Fibroblast of mammary gland (primary cell): Measurements from ENCODE around the gene PHLDB1.
A peak's percentile ranks its signal among the peaks of the same experiment; 100 is the strongest.
"Not testable (repeated sequence)": the region's sequence is repeated elsewhere in the genome, so short reads cannot be mapped to it uniquely, and the experiment has no call there.

Experiments used
- DNase-seq: peaks from one replicate; pipeline ENCODE4 v3.0.0-alpha.2; 2010; ENCODE audit warnings: low read depth
- H3K4me3 ChIP-seq: 2 replicates; pipeline ENCODE4 v1.5.1; 2011; ENCODE audit warnings: low read depth, mild to moderate bottlenecking, low read length, moderate library complexity; ENCODE audit not compliant: control insufficient read depth
- TF ChIP-seq, protein P1 (sequence below): conservative IDR thresholded peaks from 2 replicates; pipeline ENCODE4 v1.5.1; 2011; ENCODE audit warnings: low read depth, low read length, inconsistent platforms; ENCODE audit not compliant: control insufficient read depth, insufficient read depth

PHLDB1 gene

DNA sequence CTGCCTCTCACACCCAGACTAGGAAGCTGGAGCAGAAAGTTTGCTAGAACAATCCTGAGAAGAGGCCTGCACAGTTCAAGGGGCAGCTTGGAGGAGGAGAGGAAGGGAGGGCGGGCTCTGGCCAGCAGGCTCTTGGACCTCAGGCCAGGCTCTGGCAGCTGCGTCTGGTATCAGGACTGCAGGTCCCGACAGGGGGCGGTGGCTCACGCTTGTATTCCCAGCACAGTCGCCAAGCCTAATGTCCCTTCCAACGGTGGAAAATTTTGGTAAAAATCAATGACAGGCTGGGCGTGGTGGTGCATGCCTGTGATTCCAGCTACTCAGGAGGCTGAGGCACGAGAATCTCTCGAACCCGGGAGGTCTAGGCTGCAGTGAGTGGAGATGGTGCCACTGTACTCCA, 71.5 kb downstream of the PHLDB1 start:
- H3K4me3 ChIP-seq, DNase-seq: not testable (repeated sequence)
- TF ChIP-seq, protein P1, sequence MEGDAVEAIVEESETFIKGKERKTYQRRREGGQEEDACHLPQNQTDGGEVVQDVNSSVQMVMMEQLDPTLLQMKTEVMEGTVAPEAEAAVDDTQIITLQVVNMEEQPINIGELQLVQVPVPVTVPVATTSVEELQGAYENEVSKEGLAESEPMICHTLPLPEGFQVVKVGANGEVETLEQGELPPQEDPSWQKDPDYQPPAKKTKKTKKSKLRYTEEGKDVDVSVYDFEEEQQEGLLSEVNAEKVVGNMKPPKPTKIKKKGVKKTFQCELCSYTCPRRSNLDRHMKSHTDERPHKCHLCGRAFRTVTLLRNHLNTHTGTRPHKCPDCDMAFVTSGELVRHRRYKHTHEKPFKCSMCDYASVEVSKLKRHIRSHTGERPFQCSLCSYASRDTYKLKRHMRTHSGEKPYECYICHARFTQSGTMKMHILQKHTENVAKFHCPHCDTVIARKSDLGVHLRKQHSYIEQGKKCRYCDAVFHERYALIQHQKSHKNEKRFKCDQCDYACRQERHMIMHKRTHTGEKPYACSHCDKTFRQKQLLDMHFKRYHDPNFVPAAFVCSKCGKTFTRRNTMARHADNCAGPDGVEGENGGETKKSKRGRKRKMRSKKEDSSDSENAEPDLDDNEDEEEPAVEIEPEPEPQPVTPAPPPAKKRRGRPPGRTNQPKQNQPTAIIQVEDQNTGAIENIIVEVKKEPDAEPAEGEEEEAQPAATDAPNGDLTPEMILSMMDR, result peak; percentile 38

DNA sequence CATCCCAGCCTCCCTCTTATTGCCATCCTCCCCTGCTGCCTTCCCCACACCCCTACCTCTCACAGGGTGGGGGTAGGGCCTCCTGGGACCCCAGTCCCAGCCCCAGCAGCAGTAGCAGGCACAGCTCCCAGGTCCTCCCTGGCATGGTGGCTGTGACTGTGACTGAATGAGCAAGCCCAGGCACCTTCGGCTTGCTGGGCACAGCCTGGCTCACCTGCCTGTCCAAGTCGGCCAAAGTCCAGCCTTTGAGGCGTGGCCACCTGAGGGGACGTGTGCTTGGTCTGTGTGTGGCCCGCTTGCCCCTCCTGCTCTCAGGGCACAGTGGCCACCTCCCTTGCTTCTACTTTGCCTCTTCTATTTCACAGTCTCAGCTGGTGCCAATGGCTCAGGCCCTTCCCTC, 72.1 kb downstream of the PHLDB1 start, which contains the start of gene TREH:
Gene TREH, minus strand, starts transcription at position 168 of the 400 bp plus-strand sequence. Its CDS starts 23 bp downstream, at position 145.
- TF ChIP-seq, protein P1, result no peak
- no peak for DNase-seq
- H3K4me3 ChIP-seq, result no peak within 1 kb of the TSS

DNA sequence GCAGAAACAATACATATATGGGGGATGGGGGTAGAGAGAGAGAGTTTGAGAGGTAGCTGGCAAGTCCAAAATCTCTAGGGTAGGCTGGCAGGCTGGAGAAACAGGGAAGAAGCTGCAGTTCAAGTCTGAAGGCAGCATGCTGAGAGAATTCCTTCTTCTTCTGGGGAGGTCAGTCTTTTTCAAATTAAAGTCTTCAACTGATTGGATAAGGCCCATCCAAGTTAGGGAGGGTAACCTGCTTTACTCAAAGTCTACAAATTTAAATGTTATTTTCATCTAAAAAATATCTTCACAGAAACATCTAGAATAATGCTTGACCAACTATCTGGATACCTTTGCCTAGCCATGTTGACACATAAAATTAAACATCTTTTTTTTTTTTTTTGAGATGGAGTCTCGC, 75.0 kb downstream of the PHLDB1 start:
- no peak for DNase-seq
- TF ChIP-seq, protein P1, result no peak
- no peak overlapping the region for H3K4me3 ChIP-seq

DNA sequence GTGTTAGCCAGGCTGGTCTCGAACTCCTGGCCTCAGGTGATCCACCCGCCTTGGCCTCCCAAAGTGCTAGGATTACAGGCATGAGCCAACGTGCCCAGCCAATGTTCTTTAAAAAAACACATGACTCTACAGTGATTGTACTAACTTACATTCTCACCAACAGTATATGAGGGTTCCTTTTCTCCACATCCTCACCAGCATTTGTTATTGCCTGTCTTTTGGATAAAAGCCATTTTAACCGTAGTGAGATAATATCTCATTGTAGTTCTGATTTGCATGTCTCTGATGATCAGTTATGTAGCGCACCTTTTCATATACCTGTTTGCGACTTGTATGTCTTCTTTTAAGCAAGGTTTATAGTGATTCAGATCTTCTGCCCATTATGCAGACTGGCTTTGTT, 75.5 kb downstream of the PHLDB1 start:
- not testable (repeated sequence) for H3K4me3 ChIP-seq, DNase-seq

DNA sequence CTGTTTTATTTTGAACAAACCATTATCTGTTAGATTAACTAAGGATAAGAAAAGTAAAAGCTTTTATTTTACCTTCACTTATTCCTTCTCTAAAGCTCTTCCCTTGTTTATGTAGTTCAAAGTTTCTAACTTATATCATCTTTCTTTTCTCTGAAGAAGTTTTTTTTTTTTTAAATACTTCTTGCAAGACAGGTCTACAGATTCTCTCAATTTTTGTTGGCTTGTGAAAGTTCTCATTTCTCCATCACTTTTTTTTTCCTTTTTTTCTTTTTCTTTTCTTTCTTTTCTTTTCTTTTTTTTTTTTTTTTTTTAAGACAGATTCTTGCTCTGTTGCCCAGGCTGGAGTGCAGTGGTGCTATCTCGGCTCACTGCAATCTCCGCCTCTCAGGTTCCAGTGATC, 76.8 kb downstream of the PHLDB1 start:
- TF ChIP-seq, protein P1, result no peak
- no peak for DNase-seq

DNA sequence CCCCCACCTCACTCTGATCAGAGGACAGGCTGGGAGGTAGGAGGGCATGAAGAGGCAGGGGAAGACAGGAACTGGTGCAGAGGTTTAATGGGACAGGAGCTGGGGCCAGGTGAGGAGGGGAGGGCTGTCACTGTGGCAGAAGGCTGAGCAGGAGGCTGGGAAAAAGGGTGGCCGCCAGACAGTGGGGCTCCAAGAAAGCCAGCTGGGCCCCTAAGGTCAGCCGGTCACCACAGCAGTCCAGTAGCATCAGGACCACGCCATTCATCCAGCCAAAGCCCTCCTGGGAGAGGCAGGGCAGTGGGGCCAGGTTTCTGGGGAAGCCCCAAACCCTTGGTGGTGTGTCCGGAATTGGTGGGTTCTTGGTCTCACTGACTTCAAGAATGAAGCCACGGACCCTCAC, 80.5 kb downstream of the PHLDB1 start:
- DNase-seq, result no peak
- TF ChIP-seq, protein P1, result no peak
- no peak overlapping the region for H3K4me3 ChIP-seq

More for the DNA sequence above, 76.8 kb downstream of the PHLDB1 start:
- H3K4me3 ChIP-seq, result no peak overlapping the region

DNA sequence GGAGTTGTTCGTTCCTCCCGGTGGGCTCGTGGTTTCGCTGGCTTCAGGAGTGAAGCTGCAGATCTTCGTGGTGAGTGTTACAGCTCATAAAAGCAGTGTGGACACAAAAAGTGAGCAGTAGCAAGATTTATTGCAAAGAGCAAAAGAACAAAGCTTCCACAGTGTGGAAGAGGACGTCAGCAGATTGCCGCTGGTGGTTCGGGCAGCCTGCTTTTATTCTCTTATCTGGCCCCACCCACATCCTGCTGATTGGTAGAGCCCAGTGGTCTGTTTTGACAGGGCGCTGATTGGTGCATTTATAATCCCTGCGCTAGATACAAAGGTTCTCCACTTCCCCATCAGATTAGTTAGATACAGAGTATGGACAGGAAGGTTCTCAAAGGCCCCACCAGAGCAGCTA, 80.9 kb downstream of the PHLDB1 start:
- not testable (repeated sequence) for H3K4me3 ChIP-seq, DNase-seq

DNA sequence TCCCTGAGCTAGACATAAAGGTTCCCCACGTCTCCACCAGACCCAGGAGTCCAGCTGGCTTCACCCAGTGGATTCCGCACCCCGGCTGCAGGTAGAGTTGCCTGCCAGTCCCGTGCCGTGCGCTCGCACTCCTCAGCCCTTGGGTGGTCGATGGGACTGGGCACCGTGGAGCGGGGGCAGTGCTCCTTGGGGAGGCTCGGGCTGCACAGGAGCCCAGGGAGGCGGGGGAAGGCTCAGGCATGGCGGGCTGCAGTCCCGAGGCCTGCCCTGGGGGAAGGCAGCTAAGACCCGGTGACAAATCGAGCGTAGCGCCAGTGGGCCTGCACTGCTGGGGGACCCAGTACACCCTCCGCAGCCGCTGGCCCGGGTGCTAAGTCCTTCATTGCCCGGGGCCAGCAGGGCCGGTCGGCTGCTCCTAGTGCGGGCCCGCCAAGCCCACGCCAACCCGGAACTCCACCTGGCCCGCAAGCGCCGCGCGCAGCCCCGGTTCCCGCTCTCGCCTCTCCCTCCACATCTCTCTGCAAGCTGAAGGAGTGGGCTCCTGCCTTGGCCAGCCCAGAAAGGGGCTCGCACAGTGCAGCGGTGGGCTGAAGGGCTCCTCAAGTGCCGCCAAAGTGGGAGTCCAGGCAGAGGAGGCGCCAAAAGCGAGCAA, 81.6 kb downstream of the PHLDB1 start:
- no peak for DNase-seq
- H3K4me3 ChIP-seq, result no peak overlapping the region
- TF ChIP-seq, protein P1, result no peak
